Calu3 (cell line): Measurements from ENCODE around the gene EFS. TPM values are rescaled to one million over a fixed set of nuclear protein-coding genes. Genes with fewer than 3 reads are reported as not detected.
"Not testable (repeated sequence)": the region's sequence is repeated elsewhere in the genome, so short reads cannot be mapped to it uniquely, and the experiment has no call there.

Source experiments
- BruUV-seq: library from RNA; stranded (reverse); fragments of 400-500 nt; replicated peaks from 2 replicates; lab custom pipeline; 2021; lab: Mats Ljungman, UMichigan
- CTCF ChIA-PET: fragments of 300-600 bp; sonication (Branson Sonifier 250); formaldehyde crosslinking; loops from one replicate; lab custom pipeline; 2022; ENCODE audit warnings: antibody characterized with exemption; lab: Charles Lee
- DNase-seq: peaks from one replicate; pipeline ENCODE4 v3.0.0; 2022
- H3K27ac Mint-ChIP-seq: one replicate; pipeline ENCODE4 v1.8.0; 2022; ENCODE audit warnings: mixed read lengths; ENCODE audit not compliant: unreplicated experiment
- H3K27me3 Mint-ChIP-seq: one replicate; pipeline ENCODE4 v1.8.0; 2022; ENCODE audit warnings: mixed read lengths; ENCODE audit not compliant: unreplicated experiment
- H3K36me3 Mint-ChIP-seq: one replicate; pipeline ENCODE4 v1.8.0; 2022; ENCODE audit warnings: mild to moderate bottlenecking, moderate library complexity, mixed read lengths; ENCODE audit not compliant: insufficient read depth, unreplicated experiment
- H3K4me1 Mint-ChIP-seq: one replicate; pipeline ENCODE4 v1.8.0; 2022; ENCODE audit warnings: mild to moderate bottlenecking, low read depth, mixed read lengths; ENCODE audit not compliant: unreplicated experiment
- H3K4me3 Mint-ChIP-seq: one replicate; pipeline ENCODE4 v1.8.0; 2022; ENCODE audit warnings: mild to moderate bottlenecking, low read depth, moderate library complexity, mixed read lengths; ENCODE audit not compliant: unreplicated experiment
- H3K9me3 Mint-ChIP-seq: one replicate; pipeline ENCODE4 v1.8.0; 2022; ENCODE audit warnings: low read depth, mixed read lengths; ENCODE audit not compliant: unreplicated experiment
- CTCF ChIP-seq: fragments of 200-600 bp; IDR thresholded peaks from one replicate; pipeline ENCODE4 v1.8.0; 2022; ENCODE audit warnings: antibody characterized with exemption; ENCODE audit not compliant: unreplicated experiment
- intact Hi-C: fragments of 100-400 bp; cut with micrococcal nuclease; formaldehyde crosslinking; loops from one replicate; pipeline ENCODE4 v1.10.0; 2022; ENCODE audit not compliant: unreplicated experiment
- total RNA-seq: library from RNA; stranded (reverse); gene quantifications from 2 replicates; pipeline ENCODE4 v1.2.3, GENCODE V29; 2022

The EFS gene
- total RNA-seq, 1 experiment from 2014 or later: not detected

- intact Hi-C loops: no loop called here
- H3K9me3 Mint-ChIP-seq: no peaks in the 10 kb centered on the region
- no peaks in the 10 kb centered on the region for H3K4me1 Mint-ChIP-seq
- CTCF ChIA-PET: no interaction called here
- no TSS peak for BruUV-seq
- no peak overlapping the region for H3K4me3 Mint-ChIP-seq
- DNase-seq: no peak
- H3K27ac Mint-ChIP-seq: no peak overlapping the region
- no peak for TF ChIP-seq CTCF
- no peaks in the 10 kb centered on the region for H3K36me3 Mint-ChIP-seq
- peaks cover 100% of the 10 kb centered on the region for H3K27me3 Mint-ChIP-seq
Observed at GRCh38 chr14:23388996-23389395, 24.0 kb upstream of the EFS start.

GRCh38 chr14:23387916-23388882 is 23.2 kb upstream of the EFS start:
- BruUV-seq: no TSS peak
- no peak overlapping the region for H3K4me3 Mint-ChIP-seq
- CTCF ChIA-PET: no interaction called here
- no peak for TF ChIP-seq CTCF
- H3K4me1 Mint-ChIP-seq: no peaks in the 10 kb centered on the region
- H3K27ac Mint-ChIP-seq: no peak overlapping the region
- no peaks in the 10 kb centered on the region for H3K9me3 Mint-ChIP-seq
- peaks cover 100% of the 10 kb centered on the region for H3K27me3 Mint-ChIP-seq
- intact Hi-C loops: no loop called here
- no peak for DNase-seq
- no peaks in the 10 kb centered on the region for H3K36me3 Mint-ChIP-seq

GRCh38 chr14:23386999-23387398 is 22.0 kb upstream of the EFS start:
- Mint-ChIP-seq H3K9me3 (no peaks in the 10 kb centered on the region), H3K4me1 (no peaks in the 10 kb centered on the region), H3K36me3 (no peaks in the 10 kb centered on the region), H3K27ac (no peak overlapping the region), H3K4me3 (no peak overlapping the region), H3K27me3 (peaks cover 100% of the 10 kb centered on the region)
- intact Hi-C loops: no loop called here
- no peak for TF ChIP-seq CTCF
- CTCF ChIA-PET: no interaction called here
- BruUV-seq: no TSS peak
- DNase-seq: no peak

- H3K9me3 Mint-ChIP-seq, BruUV-seq, H3K4me3 Mint-ChIP-seq, intact Hi-C loops, H3K36me3 Mint-ChIP-seq, DNase-seq, H3K27ac Mint-ChIP-seq, H3K4me1 Mint-ChIP-seq: not testable (repeated sequence)
- CTCF ChIA-PET: interaction anchor here (0.6 kb wide), 1 partner anchor 27 kb away, joined by 4 read pairs; no protein-coding TSS in a partner anchor
- peaks cover 100% of the 10 kb centered on the region for H3K27me3 Mint-ChIP-seq
Observed at GRCh38 chr14:23386266-23386657, 21.3 kb upstream of the EFS start.
